Measurements from ENCODE around the gene MEF2A.
A peak's percentile ranks its signal among the peaks of the same experiment; 100 is the strongest.
"Not testable (repeated sequence)": the region's sequence is repeated elsewhere in the genome, so short reads cannot be mapped to it uniquely, and the experiment has no call there.

Gene MEF2A

DNA sequence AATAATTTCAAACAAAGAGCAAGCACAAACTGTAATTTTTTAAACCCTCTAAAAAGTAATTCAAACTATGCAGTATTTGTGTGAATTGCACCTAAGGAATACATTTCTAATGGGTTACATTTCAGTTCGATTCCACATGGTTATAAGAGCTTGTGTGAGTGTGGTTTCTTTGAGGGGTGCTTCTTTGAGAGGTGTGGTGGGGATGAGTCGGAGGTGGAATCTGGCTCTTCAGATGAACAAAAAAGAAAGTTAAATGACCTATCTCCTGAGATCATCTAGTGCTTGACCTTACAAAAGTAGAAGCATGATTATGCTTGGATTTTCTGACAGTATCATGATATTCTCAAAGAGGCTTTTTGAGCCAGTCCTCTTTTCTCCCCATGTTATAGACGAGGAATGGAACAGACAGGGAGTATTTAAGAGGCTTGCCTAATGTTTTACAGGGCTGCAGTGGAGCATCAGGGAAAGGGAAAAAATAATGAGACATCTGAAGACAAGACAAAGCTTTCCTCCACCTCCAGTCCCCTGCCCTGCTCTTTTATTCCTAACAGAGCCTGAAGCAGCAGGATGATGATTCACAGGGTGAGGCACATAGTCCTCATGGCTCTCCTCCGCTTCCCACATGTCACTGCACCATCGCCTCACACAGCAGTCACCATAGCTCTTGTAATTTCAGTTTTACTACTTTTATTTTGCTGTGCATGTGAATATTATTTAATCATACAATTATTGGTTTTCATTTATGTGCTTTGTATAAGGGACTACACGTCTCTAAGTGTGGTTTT is 85.4 kb downstream of the MEF2A start:
- no peak for DNase-seq (ENCODE audit: low spot score)

DNA sequence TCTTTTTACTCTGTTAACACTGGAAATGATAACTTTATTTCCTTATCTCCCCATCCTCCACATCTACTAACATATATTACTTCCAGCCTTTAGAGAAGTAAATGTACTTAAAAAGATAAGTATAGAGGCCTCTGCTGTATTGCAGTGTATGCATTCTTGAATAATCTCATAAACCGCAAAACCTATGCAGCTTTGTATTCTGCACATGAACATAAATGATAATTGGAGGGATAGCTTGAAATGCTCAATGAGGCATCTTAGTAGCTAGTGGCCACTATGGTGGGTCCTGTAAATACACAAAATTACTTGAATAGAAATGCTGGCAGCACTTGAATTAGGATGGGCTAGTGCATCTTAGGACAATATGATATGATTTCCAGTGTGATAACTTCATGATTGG is 90.4 kb downstream of the MEF2A start:
- no peak for DNase-seq (ENCODE audit: low spot score)

DNA sequence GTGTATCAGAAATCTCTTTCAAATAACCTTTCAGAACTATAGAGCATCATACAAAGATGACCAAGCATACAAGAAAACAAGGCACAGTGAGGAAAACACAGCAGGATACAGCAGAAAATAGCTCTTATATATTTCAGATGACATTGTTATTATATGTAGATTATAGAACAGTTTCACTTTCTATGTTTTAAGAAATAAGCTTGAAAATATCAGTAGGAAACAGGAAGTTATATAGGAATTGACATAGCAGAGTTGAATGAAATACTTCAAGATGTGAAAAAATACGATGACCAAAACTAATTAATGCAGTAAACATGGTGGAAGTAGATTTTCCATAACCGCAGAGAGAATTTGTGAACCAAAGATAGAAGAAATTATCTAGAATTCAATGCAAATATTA is 92.2 kb downstream of the MEF2A start:
- DNase-seq (ENCODE audit: low spot score): no peak

DNA sequence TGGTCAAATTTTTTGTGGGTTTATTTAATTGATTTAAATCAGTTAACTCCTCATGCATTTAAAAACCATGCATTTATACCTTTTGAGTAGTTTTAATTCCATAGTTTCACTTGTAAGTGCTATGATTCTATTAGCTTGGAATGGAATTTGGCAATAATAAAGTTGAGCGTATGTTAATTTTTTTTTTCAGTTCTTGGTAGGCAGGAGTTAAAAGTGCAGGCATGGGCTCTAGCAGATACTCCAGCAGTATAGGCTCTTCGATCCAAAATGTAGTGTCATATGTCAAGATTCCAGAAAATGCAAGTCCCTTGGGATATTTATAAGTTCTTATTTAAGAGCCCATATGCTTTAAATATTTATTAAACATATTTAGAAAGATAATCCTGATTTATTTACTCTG is 97.1 kb downstream of the MEF2A start:
- no peak for DNase-seq (ENCODE audit: low spot score)

DNA sequence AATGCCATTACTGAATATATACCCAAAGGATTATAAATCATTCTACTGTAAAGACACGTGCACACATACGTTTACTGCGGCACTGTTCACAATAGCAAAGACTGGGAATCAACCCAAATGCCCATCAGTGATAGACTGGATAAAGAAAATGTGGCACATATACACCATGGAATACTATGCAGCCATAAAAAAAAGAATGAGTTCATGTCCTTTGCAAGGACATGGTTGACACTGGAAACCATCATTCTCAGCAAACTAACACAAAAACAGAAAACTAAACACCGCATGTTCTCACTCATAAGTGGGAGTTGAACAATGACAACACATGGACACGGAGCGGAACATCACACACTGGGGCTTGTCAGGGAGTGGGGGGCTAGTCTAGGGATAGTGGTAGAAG is 100.3 kb downstream of the MEF2A start:
- DNase-seq (ENCODE audit: low spot score): not testable (repeated sequence)

DNA sequence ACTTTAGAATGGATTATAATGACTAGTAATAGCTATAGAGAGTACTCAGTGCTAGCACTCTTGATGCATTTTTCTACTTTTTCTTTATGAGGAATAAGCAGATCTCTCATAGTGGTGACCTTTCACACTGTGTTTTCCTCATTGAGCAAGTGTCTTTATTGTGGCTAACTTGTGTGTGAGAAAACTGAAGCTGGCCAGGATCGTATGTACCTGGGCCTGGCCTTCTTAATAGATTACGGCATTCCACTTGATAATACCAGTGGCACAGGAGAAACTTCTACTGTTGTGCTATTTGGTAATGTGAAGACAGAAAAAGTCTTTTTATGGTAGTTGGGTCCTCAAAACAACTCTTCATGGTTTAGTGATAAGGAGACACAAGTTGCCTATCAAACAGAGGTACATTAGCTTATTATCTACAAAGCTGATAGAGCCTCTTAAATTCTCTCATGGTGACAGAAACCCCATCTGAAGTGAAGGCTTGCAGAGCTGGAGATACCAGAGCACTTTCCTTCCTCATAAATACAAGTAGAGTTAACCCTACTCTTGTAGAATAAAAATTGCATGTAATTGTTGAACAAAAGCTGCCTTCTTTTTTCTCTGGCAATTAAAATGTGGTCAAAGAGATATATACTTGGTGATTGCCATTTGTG is 102.9 kb downstream of the MEF2A start:
- no peak for DNase-seq (ENCODE audit: low spot score)

DNA sequence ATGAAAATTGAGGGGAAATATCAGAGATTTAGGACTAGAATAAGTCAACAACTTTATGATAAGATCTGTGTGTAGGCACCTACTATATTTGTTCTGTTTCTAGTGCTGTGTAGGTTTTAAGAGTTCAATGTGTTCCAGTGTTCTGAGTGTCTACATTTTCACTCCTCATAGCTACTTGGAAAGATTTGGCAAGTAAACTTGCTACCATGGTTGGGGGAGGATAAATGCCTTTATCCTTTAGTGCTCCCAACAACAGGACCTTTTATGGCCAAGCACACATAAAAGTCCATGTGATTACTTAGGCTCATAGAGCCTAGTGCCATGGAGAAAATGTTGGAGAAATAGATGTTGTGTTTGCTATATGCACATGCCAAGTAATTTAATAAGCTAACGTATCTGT is 103.5 kb downstream of the MEF2A start:
- no peak for DNase-seq (ENCODE audit: low spot score)

DNA sequence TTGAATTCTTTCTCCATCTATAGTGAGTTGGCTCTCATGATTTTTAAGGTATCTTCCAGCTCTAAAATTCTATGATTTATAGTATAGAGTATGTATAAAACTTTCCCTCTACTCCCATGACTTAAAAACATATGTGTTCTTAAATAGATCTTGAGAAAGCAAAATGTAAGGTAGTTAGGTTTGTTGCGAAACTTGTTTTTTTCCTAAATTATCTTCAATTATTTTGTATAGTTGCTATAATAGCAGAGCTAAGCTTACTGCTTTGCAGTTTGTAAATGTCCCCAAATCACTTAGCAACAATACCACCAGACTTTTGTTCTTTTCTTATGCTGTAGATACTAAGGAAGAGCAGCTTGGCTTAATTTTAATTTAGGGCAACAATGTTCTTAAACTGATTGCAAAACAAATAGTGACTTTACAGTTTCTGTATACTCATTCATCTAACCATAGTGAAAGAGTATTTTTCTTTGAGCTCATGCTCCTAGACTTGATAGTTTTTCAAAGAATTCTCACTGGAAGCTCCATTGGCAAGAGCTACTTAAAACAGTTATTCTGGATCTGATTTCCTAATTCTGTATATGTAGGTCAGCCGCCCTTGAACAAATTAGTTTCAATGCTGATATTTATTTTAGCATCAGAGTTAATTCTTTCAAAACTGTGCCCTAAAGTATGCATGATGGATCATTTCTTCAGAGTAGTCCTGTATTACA is 106.3 kb downstream of the MEF2A start:
- DNase-seq (ENCODE audit: low spot score): no peak

DNA sequence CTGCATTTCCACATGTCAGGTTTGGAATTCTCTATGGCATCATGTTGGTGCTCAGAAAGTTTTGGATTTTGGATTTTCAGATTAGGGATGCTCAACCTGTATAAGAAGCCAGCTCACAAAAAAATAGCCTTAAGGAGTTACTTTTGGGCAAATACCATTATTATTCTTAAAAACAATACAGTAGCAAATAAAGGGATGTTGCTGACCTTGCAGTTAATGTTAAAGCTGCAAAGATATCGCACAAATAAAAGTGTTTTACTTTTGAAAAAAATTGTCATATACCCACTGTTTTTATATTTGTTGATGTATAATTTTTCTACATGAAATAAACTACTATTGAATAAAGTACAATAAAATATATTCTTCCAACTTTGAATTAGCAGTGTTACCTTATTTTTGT is 107.3 kb downstream of the MEF2A start:
- no peak for DNase-seq (ENCODE audit: low spot score)

DNA sequence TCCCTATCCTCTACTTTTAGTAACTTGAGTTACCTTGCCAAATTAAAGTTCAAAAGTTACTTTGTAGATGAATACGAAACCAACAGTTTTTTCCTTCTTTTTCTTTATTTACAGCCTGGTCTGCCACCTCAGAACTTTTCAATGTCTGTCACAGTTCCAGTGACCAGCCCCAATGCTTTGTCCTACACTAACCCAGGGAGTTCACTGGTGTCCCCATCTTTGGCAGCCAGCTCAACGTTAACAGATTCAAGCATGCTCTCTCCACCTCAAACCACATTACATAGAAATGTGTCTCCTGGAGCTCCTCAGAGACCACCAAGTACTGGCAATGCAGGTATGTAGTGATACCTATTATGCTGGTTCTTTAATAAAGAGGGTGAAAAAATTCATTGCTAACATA is 108.5 kb downstream of the MEF2A start:
- no peak for DNase-seq (ENCODE audit: low spot score)

DNA sequence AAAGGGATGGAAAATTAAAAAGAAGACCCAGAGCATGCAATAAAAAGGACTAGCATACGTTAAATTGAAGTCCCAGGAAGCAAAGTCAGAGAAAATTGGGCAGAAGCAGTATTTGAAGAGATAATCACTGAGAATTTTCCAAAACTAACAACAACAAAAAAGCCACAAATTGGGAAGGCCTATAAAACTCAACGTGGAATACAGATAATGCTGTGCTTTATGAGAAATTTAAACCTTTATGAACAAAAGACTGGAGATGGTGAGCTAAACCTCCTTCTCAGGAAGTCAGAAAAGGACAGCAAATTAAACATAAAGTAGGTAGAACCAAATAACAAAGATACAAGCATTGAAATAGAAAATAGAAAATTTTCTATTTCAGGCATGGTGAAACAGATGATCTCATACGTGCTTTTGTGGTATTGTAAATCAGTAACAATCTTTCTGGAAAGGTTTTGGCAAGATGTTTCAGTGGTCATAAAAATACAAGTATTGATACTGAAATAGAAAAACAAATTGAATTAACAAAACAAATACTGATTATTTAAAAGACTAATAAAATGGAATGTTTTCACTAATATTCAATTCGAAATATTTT is 111.9 kb downstream of the MEF2A start:
- DNase-seq (ENCODE audit: low spot score): no peak

DNA sequence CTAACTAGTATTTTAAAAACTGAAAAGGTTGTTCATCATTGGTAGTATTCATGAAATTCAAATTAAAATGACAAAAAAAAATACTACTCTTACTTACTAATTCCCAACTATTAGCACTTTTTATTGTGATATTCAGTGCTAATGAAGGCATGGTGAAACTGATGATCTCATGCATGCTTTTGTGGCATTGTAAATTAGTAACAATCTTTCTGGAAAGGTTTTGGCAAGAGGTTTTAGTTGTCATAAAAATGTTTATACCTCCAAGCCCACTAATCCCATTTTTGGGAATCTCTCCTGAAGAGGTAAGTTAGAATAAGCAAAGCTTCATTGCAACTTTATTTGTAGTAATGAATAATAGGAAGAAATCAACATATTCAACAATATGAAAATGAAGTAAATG is 114.5 kb downstream of the MEF2A start:
- no peak for DNase-seq (ENCODE audit: low spot score)

DNA sequence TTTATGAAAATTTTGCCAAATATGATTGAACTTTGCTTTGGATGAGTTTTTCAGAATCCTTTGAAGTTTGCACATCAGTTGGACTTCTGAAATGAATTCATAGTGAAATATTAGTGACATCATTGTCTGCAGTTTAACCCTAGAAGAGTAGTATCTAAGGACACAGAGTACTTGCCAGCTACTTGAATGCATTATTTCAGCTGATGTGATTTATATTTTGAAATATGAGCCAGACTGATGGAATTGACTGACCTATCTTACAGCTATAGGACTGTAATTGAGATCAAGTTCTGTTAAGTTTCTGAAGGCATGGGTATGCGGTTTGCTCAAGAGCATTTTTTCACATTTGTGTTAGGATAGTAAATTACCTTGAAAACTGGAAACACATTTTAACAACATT is 116.2 kb downstream of the MEF2A start:
- DNase-seq (ENCODE audit: low spot score): no peak

DNA sequence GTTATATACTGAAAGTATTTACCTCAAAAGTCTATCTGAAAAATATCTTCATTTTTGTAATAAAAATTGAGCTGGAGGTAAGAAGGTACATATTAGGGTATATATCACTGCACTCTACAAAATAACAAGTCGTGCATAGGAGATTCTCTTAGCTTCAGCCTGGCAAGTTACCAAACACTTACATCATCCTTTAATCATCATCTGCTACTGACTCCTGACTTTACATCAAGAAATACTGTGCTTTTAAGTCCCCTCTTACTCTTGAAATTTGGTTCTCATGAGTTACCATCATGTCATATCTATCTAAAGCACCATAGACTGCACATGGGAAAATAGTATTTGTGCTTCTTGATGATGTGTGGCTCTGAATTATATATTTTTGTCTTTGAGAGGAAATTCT is 116.7 kb downstream of the MEF2A start:
- DNase-seq (ENCODE audit: low spot score): no peak

DNA sequence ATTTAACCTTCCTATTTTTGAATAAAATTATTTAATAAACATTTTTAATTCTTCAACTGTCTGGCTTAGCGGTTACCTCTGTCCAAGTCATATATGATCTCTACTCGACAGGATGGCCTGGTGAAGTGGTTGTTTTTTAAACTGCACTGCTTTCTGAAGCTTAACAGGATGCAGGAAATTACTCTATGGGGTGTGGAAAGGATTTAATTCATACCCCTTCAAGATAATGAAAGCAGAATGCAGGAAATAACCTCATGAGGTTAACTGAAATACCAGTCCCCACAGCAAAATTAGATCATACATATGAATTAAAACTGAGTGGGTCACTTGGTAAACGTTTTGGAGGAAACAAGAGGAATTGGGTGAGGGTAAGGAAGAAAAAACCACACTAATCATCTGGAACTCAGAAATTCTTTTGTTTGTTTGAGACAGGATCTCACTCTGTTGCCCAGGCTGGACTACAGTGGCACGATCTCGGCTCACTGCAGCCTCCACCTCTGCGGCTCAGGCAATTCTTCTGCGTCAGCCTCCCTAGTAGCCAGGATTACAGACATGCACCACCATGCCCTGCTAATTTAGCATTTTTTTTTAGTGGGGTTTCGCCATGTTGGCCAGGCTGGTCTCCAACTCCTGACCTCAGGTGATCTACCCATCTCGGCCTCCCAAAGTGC is 117.4 kb downstream of the MEF2A start:
- no peak for DNase-seq (ENCODE audit: low spot score)

DNA sequence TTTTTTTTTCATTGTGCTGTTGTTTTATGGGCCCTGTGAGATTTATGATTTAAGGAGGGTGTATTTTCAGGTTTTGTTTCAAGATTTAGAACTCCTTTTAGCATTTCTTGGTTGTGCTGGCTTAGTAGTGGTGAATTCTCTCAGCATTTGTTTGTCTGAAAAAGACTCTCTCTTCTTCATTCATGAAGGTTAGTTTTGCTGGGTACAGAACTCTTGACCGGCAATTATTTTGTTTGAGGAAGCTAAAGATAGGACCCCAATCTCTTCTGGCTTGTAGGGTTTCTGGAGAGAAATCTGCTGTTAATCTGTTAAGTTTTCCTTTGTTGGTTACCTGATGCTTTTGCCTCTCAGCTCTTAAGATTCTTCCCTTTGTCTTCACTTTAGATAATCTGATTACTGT is 120.5 kb downstream of the MEF2A start:
- DNase-seq (ENCODE audit: low spot score): no peak

DNA sequence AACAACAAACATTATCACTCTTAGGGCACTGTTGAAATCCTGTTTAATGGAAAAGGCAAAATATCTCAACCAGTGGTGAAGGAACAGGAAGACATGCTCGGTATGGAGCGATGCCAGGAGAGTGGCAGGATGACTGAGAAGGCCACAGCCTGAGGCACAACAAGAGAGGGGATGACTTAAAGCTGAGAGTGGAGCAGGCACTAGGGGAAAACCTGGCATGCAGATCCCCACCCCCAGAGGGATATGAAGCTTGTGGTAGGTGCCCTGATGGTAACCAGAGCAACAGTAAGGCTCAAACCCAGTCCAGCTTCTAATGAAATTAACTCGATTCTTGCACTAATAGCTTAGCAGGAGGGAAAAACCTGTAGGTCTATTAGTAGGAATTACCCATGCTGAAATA is 127.0 kb downstream of the MEF2A start:
- no peak for DNase-seq (ENCODE audit: low spot score)

DNA sequence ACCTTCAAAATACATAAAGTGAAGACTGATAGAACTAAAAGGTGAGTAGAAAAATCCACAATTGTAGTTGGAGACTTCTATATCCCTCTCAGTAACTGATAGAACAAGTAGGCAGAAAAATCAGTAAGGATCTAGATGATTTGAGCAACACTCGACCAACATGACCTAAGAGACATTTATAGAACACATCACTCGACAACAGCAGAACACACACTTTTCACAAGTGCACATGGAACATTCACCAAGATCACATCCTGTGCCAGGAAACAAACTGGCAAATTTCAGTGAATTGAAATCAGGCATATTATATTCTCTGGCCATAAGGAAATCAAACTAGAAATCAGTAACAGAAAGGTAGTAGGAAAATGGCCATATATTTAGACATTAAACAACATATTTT is 130.3 kb downstream of the MEF2A start:
- DNase-seq (ENCODE audit: low spot score): no peak

DNA sequence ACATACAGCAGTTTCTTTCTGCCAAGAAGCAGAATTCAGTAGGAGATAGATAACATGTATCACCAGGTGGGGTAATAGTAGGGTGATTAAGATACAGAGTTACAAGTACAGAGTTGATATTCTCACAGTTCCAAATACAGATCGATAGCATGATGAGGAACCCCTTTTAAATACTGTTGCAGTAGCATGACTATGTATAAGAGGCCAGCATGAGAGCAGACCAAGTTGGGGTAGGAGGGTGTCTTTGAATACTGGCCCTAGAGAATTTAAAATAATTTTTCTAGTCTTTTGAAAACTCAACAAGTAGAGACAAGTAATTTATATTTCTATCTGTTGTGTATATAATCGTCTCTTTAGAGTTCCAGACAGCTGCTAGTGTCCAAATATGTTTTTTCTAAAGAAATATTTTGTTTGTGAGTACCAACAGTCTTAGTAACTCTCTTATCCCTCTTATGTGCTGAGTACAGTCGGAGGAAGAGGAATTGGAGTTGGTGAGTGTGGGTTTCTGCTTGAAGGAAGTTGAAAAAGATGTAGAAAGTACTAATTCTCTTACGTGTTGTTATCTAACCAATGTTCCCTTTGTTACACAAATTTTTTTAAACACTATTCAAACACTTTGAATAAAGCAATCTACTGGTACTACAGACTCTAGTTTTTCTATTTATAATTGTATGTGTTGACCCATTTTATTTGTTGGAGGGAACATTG is 137.3 kb downstream of the MEF2A start:
- no peak for DNase-seq (ENCODE audit: low spot score)

DNA sequence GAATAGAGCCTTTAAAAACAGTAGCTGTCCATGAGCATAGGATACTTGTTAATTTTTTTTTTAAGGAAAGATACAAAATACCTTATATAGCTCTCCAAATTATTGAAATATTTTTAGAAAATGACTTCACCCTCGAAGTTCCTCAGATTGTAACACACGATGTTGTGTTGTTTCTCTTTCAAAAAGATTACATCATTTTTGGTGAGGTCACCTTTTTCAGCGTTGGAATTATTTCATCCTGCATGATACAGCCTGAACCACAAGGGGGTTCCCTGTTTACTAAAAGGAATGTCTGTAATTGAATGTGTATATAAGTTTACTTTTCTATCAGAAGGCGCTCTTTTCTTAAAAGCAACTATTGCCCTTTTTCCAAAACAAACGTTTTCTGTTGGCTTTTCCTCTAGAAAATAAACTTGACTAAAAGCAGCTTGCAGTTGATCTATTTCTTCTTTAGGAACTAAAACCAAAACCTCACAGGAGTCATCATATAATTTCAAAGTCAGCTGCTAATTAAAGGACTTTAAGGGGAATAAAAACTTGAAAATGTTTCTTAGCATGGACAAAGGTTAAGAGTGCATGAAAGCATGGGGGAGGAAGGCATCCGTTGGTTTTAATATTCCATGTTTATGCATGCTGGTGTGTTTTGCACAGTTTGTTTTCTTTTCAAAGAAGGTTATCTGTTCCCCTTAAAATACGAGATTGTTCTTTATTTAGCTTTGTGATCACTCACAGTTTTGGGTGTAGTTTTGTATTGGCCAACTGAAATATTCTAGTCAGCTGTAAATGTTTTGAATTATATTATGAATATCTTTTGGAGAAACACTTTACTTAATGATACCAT is 138.0 kb downstream of the MEF2A start:
- DNase-seq (ENCODE audit: low spot score): peak; percentile 75

DNA sequence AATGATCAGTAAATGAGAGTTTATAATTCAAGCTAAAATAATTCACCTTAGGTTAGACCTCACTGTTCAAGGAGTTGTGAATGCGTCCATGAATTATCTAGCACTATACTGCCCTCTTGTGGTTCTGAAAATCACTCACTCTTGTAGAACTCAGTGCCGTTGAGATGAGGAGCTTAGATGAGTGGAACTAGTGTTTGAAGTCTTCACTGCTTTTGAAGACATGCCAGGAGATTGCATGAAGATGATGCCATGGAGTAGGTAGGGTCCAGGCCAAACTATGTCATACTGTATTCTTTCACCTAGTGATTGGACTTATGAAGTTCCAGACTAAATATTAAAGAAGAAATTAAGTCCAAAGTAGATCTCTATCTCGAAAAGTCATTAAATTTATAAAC is 138.7 kb downstream of the MEF2A start:
- peak; percentile 89 for DNase-seq (ENCODE audit: low spot score)
